ENCODE data around the gene CFAP299.

CFAP299 gene

GRCh38 chr4:80989921-80990544 lies 654.5 kb downstream of the CFAP299 start:
- Mint-ChIP-seq H3K4me1 (peaks cover 5% of the 10 kb centered on the region), H3K36me3 (no peaks in the 10 kb centered on the region), H3K27ac (no peak overlapping the region), H3K4me3 (no peak overlapping the region), H3K9me3 (no peaks in the 10 kb centered on the region), H3K27me3 (no peaks in the 10 kb centered on the region)

- H3K27ac Mint-ChIP-seq = no peak overlapping the region
- no peak overlapping the region for H3K4me3 Mint-ChIP-seq
- H3K9me3 Mint-ChIP-seq = no peaks in the 10 kb centered on the region
Observed at GRCh38 chr4:80990851-80991250, 655.3 kb downstream of the CFAP299 start.

GRCh38 chr4:80999943-81000342 lies 664.4 kb downstream of the CFAP299 start:
- Mint-ChIP-seq H3K4me1 (no peaks in the 10 kb centered on the region), H3K9me3 (no peaks in the 10 kb centered on the region), H3K27ac (no peak overlapping the region), H3K36me3 (peaks cover 1% of the 10 kb centered on the region), H3K4me3 (no peak overlapping the region), H3K27me3 (peaks cover 2% of the 10 kb centered on the region)

More at GRCh38 chr4:80990851-80991250, 655.3 kb downstream of the CFAP299 start:
- no peaks in the 10 kb centered on the region for H3K36me3 Mint-ChIP-seq
- peaks cover 5% of the 10 kb centered on the region for H3K4me1 Mint-ChIP-seq
- no peaks in the 10 kb centered on the region for H3K27me3 Mint-ChIP-seq

GRCh38 chr4:81003597-81004111 lies 668.1 kb downstream of the CFAP299 start:
- H3K4me1 Mint-ChIP-seq = no peaks in the 10 kb centered on the region
- no peaks in the 10 kb centered on the region for H3K9me3 Mint-ChIP-seq
- H3K36me3 Mint-ChIP-seq = no peaks in the 10 kb centered on the region
- H3K27me3 Mint-ChIP-seq = no peaks in the 10 kb centered on the region
- no peak overlapping the region for H3K27ac Mint-ChIP-seq
- no peak overlapping the region for H3K4me3 Mint-ChIP-seq

- Mint-ChIP-seq H3K36me3 (no peaks in the 10 kb centered on the region), H3K27me3 (no peaks in the 10 kb centered on the region), H3K4me1 (no peaks in the 10 kb centered on the region), H3K9me3 (no peaks in the 10 kb centered on the region), H3K27ac (no peak overlapping the region), H3K4me3 (no peak overlapping the region)
Observed at GRCh38 chr4:81007417-81007816, 671.9 kb downstream of the CFAP299 start.
